Measurements from ENCODE around the gene OTOP2.
"Not testable (repeated sequence)": the region's sequence is repeated elsewhere in the genome, so short reads cannot be mapped to it uniquely, and the experiment has no call there.

OTOP2 gene

DNA sequence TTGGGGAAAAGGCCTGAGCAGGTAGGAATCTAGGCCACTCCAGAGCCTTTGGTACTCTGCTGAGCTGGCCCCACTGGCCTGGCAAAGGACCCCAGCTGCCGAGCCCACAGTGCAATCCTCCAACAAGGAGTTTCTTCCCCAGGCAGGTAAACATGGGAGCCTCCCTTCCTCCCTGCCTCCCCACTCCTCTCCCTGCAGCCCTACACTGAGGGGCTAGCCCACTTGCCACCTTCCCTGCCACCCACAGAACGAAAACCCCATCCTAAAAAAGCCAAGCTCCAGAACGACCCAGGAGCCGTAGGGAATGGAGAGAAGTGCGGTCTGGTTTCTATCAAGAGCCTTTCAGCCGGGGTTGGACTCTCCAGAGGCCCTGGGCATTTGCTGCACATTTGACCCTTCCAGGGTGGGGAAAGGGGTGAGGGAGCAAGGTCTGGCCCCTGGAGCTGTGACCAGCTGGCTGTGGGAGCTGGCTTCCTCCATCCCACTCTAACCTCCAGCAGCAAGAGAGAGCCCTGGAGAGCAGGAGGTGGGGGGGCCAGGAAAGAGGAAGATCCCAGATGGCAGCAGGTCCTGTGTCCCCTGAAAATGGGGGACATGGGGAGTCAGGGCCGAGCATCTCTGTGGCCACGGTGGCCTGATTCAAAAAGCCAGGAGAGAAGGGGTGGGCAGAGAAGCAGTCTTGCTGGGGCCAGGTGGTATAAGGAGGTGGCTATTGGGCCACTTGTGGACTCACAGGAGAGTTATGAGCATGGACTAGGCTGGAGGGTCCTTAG is 47.2 kb downstream of the OTOP2 start:
- DNase-seq (ENCODE audit: low spot score) (no peak), FAIRE-seq (no peak)

DNA sequence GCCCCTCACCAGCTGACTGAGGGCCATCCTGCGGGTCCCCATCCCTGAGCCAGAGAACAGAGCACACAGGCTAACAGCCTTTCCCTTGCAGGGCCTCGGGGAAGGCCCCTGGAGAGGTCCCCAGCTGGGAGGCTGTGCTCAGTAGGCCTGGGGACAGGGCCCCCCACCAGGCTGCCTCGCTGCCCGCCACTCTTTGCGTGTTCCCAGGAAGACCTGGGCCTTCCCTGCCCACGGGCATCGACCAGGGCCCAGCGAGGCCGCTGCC is 47.7 kb downstream of the OTOP2 start:
- no peak for DNase-seq (ENCODE audit: low spot score)
- FAIRE-seq, result no peak

DNA sequence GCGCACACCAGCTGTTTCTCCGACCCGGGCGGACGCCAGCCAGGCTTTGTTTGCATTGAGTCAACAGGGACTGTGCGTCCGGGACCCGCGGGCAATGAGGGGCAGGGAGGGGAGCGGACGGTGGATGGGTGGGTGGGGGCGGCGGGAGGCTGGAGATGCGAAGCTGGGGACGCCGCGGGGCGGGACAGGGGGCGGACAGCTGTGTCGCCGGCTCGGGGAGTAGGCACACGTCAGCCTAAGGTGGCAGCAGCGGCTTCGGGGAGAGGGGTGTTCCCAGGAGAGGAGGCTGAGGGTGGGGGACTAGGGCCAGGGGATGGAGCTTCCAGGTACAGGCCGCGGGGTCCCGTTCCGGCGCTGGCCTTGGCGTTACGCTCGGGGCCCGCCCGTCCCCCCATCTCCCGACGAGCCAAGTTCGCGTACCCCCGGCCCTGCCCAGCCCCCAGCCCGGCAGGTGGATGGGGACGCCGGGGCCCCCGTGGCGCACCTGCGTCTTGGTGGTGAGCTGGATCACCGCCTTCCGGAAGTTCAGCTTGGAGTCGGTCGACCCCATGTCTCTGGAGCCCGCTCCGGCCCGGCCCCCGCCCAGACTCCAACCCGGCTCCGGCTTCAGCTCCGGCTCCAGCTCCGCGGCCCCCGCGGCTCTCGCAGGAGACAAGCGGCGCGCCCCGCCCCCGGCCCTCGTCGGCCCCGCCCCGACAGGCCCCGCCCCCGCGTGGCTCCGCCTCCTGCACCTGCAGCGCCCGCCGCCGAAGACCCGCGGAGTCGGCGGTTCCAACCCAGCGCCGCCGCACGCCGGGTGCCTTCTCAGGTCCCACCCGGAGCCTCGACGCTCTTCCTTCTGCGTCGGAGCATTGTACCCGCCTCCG is 48.3 kb downstream of the OTOP2 start, which contains the start of gene HID1:
TSS of gene HID1 (minus strand) at position 653 of the 866 bp plus-strand sequence. CDS start at position 550, 103 bp downstream.
- DNase-seq (ENCODE audit: low spot score), result peak; percentile 85
- FAIRE-seq, result peak; percentile 79

DNA sequence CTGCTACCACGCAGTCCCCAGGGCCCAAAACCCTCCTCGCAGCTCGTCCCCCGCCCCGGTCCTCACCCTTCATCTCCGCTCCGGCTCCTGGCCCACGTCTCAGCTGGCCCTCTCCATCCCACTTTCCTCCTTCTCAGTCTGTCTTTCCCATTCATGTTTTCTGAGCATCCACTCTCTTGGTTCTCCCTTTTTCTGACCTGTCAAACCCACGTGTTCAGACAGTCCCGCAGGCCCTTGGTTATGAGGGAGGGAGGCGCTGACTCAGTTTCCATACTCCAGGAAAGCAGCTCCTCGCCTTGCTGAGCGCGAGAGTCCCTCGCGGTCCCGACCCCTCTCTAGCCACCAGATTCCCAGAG is 48.9 kb downstream of the OTOP2 start:
- FAIRE-seq (no peak), DNase-seq (ENCODE audit: low spot score) (no peak)

DNA sequence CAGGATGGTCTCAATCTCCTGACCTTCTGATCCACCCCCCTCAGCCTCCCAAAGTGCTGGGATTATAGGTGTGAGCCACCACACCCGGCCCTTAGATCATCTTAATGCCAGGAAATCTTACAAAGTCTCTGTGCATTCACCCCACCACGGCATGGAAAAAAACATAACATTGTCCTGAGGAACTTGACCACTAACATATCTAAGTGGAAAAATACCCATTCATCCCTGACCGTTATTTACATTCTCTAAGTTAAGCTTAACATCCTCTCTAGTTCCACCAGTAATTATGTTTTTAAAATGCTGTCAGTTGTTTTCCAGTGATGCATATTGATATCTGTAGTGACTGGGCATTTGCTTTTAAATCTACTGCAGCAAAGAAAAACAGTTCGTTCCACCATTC is 51.9 kb downstream of the OTOP2 start:
- FAIRE-seq (no peak), DNase-seq (ENCODE audit: low spot score) (no peak)

DNA sequence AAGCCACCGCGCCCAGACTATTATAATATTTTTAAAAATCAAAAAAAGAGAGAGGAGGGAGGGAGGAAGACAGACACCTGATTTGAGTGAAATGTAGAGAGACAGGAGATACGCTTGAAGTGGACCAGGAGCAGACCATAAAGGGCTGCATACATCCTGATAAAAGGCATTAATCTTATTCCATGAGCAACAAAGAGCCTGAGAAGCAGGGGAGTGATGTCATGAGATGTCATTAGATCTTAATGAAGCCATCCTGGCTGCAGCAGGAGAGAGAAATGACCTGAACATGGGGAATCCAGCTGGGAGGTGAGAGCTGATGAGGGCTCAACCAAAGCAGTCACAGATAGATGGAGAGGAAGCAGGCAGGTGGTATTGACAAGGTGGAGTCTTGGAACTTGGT is 53.7 kb downstream of the OTOP2 start:
- no peak for FAIRE-seq

DNA sequence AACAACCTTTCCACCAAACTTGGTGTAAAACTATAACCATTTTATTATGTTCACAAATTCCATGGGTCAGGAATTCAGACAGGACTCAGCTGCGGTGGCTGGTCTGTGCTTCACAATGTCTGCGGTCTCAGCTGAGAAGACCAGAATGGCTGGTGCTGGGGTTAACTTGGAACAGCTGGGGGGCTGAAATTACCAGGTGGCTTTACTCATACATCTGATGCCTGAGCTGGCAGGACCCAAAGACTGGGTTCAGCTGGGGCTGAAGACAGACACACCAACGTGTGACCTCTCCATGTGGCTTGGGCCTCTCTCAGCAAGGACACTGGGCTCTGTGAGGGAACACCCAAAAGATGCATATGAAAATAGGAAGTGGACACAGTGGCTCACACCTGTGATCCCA is 54.2 kb downstream of the OTOP2 start:
- DNase-seq (ENCODE audit: low spot score), result no peak

More for the DNA sequence above, 53.7 kb downstream of the OTOP2 start:
- no peak for DNase-seq (ENCODE audit: low spot score)

DNA sequence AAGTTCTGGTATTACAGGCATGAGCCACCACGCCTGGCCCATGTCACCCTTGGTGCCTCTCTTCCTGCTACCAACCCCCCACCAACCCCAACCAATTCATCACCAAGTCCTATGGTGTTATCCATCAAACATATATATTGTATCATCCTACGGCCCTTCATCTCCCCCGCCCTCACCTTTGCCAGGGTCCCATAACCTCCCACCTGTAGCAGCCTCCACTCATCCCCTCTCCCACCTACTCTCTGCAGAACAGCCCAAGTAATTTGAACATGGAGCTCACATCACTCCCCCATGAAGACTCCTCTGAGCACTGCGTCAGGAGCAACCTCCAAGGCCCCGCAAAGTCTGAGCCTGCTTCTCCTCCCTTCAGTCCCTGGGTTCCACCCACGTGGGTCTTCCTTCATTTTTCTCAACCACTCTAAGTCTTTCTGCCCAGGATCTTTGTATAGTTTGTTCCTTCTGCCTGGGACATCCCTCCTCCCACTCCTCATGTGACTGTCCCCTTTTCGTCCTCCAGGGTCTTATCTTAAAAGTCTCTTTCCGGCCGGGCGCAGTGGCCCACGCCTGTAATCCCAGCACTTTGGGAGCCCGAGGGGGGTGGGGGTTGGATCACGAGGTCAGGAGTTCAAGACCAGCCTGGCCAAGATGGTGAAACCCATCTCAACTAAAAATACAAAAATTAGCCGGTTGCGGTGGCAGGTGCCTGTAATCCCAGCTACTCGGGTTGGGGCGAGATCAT is 55.5 kb downstream of the OTOP2 start:
- no peak for DNase-seq (ENCODE audit: low spot score)
- no peak for FAIRE-seq

More for the DNA sequence above, 54.2 kb downstream of the OTOP2 start:
- FAIRE-seq, result no peak

DNA sequence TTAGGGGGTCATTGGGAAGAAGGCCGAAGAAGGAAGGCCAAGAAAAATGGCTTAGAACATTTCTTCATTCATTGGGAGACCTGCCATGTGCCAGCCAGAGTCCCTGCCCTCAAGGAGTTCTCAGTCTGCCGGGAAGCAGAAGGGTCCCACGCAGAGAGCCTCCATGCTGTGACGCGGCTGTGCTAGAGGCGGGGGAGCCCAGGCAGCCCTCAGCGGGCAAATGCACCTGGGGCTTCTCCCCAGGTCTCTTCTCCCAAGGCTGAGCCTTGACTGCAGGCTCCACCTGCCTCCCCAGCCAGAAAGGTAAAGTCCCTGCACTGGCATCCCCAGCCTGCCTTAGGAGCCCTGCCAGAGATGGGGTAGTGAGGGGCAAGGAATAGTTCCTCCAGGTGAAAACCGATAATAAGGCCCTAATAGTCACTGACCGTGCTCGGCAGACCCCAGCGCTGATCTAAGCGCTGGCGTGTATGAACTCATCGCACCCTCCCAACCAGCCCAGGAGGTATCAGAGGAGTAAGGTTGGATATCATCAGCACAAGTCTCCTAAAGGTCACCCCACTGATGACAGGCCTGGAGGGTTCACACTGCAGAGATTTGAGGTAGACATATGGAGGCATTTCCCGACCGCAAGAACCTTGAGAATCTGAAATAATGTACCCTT is 57.4 kb downstream of the OTOP2 start:
- no peak for DNase-seq (ENCODE audit: low spot score)
- no peak for FAIRE-seq

DNA sequence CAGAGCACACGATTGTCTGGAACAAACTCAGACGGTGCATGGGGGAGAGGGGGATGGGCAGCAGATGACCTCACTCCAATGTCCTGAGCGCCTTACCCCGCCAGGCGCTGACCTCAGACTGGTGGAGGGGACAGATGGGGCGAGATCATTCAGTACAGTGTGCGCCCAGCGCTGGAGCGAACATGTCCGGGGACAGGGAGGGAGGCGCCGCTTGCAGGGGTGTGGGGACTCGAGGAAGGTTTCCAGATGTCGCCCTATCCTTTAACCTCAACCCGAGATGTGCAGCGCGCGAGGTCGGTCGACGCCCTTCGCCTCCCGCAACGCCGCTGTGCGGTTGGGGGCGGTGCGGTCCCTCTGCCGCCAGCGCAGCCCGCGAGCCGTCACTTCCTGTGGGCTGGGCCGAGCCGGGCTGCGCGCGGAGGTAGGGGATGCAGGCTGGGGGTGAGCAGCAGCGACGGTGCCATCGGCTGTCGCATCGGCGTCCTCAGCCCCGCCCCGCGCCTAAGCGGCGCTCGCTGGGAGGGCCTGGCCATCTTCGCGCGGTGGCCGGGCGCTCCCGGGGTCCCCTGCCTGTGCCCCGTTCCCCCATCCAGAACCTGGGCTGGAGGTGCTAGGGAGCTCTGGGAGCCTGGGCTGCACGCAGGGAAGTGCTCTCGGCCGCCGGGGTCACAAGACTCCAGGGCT is 58.0 kb downstream of the OTOP2 start:
- DNase-seq (ENCODE audit: low spot score), result peak; percentile 87
- peak; percentile 96 for FAIRE-seq

DNA sequence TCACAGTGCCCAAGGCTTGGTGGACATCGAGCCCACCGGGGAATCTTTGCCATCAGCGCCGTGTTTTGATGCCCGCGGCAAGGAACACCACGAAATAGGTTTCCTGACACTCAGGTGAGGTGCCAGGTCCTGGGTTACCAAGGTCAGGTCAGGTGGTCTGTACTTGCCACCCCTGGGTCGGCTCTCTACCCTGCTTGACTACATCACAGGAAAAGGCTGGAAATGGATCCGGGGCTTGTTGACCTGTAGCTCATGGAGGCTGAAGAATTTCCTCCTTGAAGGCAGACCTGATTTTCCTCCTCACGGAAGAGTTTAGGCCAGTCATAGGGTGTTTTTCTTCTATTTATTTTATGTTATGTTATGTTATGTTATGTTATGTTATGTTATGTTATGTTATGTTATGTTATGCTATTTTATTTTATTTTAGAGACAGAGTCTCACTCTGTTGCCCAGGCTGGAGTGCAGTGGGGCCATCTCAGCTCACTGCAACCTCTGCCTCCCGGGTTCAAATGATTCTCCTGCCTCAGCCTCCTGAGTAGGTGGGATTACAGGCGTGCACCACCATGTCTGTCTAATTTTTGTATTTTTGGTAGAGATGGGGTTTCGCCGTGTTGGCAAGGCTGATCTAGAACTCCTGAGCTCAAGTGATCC is 58.7 kb downstream of the OTOP2 start:
- not testable (repeated sequence) for FAIRE-seq; DNase-seq (ENCODE audit: low spot score)

All from urothelium cell line (cell line).